Adrenal gland (tissue), 12 donors: Measurements from ENCODE around the gene KLHL26. TPM values are rescaled to one million over a fixed set of nuclear protein-coding genes. Genes with fewer than 3 reads are reported as not detected.

Experiments used
- DNase-seq, 7 donors: peaks; one replicate each; pipeline ENCODE4 v3.0.0-alpha.2; 2019 to 2020
- H3K27ac ChIP-seq, 5 donors: fragments of 200-600 bp; sonication (generic) in 4 of 5; 1 replicate in 3 of 5; 2 replicates in 2 of 5; pipeline versions ENCODE4 v1.5.1 to v1.8.0; 2016 to 2020; ENCODE audit warnings: mild to moderate bottlenecking in 1 of 5
- H3K27me3 ChIP-seq: fragments of 200-600 bp; 2 replicates; pipeline ENCODE4 v1.8.0; 2021
- H3K36me3 ChIP-seq, 2 donors: fragments of 200-600 bp; replicated peaks in 1 of 2; 1 replicate in 1 of 2; 2 replicates in 1 of 2; pipeline versions ENCODE4 v1.5.1 to v1.8.0; 2018 to 2022
- H3K4me1 ChIP-seq, 2 donors: fragments of 200-600 bp; replicated peaks in 1 of 2; 1 replicate in 1 of 2; 2 replicates in 1 of 2; pipeline versions ENCODE4 v1.5.1 to v1.8.0; 2018 to 2021
- H3K4me3 ChIP-seq, 4 donors: fragments of 200-600 bp; sonication (generic) in 3 of 4; one replicate each; pipeline ENCODE4 v1.5.1; 2016 to 2018
- H3K9me3 ChIP-seq, 3 donors: fragments of 200-600 bp; sonication (generic) in 1 of 3; replicated peaks in 1 of 3; 1 replicate in 2 of 3; 2 replicates in 1 of 3; pipeline versions ENCODE4 v1.5.1 to v1.8.0; 2016 to 2021
- POLR2A ChIP-seq, 2 donors: fragments of 450-650 bp; IDR thresholded peaks; one replicate each; pipeline ENCODE4 v1.6.1; 2017; ENCODE audit warnings: antibody characterized with exemption in 2 of 2, mild to moderate bottlenecking in 2 of 2, moderate library complexity in 1 of 2
- WGBS, 4 donors: extraction: QIAGEN DNeasy Blood & Tissue Kit in 2 of 4; methylation state at CpG; one replicate each; pipeline versions ENCODE4 v1.1.5 to v1.1.7; 2013 to 2017; 5-methylcytosine and 5-hydroxymethylcytosine counted together
- intact Hi-C, 2 donors: fragments of 100-400 bp; cut with DNase I; formaldehyde crosslinking; loops; one replicate each; pipeline versions ENCODE4 v1.14.1 to v1.15.0; 2022 to 2023
- polyA plus RNA-seq, 3 donors: library from polyadenylated mRNA; stranded (reverse); fragments of 200-250 nt in 2 of 3; fragments of 350-450 nt in 1 of 3; fragmentation: Illumina TruSeq in 1 of 3; extraction: RNeasy Lipid Tissue Mini Kit (QIAGEN cat#74804) in 1 of 3; gene quantifications; one replicate each; pipeline ENCODE4 v1.2.3, GENCODE V29; 2013 to 2014
- total RNA-seq, 9 donors: library from RNA; depleted of rRNA in 4 of 9; stranded (reverse); fragments of >200 nt in 4 of 9; fragments of 120-200 nt in 1 of 9; fragmentation: NEBNext Ultra II Directional in 1 of 9; extraction: Animal tissue kit (Norgen Biotek cat#: 25700) in 1 of 9; gene quantifications; one replicate each; pipeline versions ENCODE4 v1.1.0 to v1.2.4, GENCODE V29; 2013 to 2023
- TF ChIP-seq, protein P1 (sequence below), 6 experiments: fragments of 450-650 bp in 4 of 6; fragments of 200-600 bp in 2 of 6; sonication (generic) in 1 of 6; IDR thresholded peaks; 1 replicate in 5 of 6; 2 replicates in 1 of 6; pipeline versions ENCODE4 v1.5.1 to v1.8.0; 2016 to 2021; ENCODE audit warnings: antibody characterized with exemption in 6 of 6, mild to moderate bottlenecking in 2 of 6, moderate library complexity in 1 of 6
- donor health status: healthy with polysubstance abuse.
- donor health status: Bipolar disorder and iron deficiency.
- donor health status: DM: yes; HTN: yes; CAD: no.
- donor health status: DM: no; HTN: no; CAD: no.
- donor health status: DM: no; HTN: no; CAD: no.
- donor health status: DM: yes; HTN: yes; CAD: no.

Gene KLHL26
- total and polyA plus RNA-seq, 12 donors, result 1.4 to 15.2 (median 8.2) TPM

DNA sequence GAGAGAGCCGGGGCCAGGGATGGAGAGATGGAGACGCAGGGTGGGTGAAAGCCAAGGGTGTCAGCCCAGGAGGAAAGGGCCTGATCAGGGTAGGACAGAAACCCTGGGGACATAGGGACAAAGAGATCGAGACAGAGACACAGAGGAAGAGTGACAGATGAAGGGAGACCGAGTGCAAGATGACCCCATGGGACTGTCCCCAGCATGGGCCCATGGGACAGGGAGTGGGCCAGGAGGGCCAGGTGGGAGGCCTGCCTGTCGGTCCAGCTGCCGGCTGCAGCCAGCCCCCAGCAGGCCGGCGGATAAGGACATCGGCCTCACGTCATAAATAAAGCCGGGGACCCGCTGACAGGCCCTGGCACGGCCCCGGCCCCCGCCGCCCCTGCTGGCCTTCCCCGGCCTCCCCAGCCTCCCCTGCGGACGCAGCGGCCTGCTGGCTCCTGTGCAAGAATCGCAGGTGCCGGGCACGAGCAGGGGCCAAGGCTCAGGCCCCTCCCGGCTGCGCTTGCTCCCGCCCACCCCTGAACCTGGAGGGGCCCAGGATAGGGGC lies 41.9 kb upstream of the KLHL26 start:
- no peak for TF ChIP-seq POLR2A (IDR thresholded peaks at IDR 0.05)
- TF ChIP-seq, protein P1, sequence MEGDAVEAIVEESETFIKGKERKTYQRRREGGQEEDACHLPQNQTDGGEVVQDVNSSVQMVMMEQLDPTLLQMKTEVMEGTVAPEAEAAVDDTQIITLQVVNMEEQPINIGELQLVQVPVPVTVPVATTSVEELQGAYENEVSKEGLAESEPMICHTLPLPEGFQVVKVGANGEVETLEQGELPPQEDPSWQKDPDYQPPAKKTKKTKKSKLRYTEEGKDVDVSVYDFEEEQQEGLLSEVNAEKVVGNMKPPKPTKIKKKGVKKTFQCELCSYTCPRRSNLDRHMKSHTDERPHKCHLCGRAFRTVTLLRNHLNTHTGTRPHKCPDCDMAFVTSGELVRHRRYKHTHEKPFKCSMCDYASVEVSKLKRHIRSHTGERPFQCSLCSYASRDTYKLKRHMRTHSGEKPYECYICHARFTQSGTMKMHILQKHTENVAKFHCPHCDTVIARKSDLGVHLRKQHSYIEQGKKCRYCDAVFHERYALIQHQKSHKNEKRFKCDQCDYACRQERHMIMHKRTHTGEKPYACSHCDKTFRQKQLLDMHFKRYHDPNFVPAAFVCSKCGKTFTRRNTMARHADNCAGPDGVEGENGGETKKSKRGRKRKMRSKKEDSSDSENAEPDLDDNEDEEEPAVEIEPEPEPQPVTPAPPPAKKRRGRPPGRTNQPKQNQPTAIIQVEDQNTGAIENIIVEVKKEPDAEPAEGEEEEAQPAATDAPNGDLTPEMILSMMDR (IDR thresholded peaks at IDR 0.05), result no peak
- Histone ChIP-seq H3K36me3 (peaks cover 0 to 4% of the 10 kb centered on the region in 2 donors), H3K4me3 (no peak overlapping the region), H3K27me3 (no peaks in the 10 kb centered on the region), H3K9me3 (no peaks in the 10 kb centered on the region), H3K27ac (peak overlapping the region in 1 of 5 donors; percentile 38), H3K4me1 (peaks cover 0 to 24% of the 10 kb centered on the region in 2 donors)
- intact Hi-C loops, result loop anchor here (5.0 to 10.0 kb wide), 3 partner anchors 140 to 252 kb away; no protein-coding TSS in a partner anchor
- DNase-seq, result no peak
- WGBS, 4 donors, result 16 to 38% (median 33%) methylated on average over 14 to 26 of the region's 26 CpGs

- no peaks in the 10 kb centered on the region for H3K9me3 ChIP-seq
- no peak overlapping the region for H3K4me3 ChIP-seq
- peaks cover 0 to 4% of the 10 kb centered on the region in 2 donors for H3K36me3 ChIP-seq
- no peaks in the 10 kb centered on the region for H3K27me3 ChIP-seq
- H3K27ac ChIP-seq, result no peak overlapping the region
- intact Hi-C loops, result loop anchor here in 1 of 2 donors (10.0 kb wide), 2 partner anchors 141 to 249 kb away; no protein-coding TSS in a partner anchor
- WGBS, 4 donors, result 61 to 89% (median 78%) methylated on average over 5 to 6 of the region's 6 CpGs
- H3K4me1 ChIP-seq, result peaks cover 0 to 23% of the 10 kb centered on the region in 2 donors
- TF ChIP-seq POLR2A (IDR thresholded peaks at IDR 0.05), result no peak
- TF ChIP-seq, protein P1 (IDR thresholded peaks at IDR 0.05), result no peak
- DNase-seq, result no peak
Measured at GRCh38 chr19:18595475-18595874, 41.4 kb upstream of the KLHL26 start.

DNA sequence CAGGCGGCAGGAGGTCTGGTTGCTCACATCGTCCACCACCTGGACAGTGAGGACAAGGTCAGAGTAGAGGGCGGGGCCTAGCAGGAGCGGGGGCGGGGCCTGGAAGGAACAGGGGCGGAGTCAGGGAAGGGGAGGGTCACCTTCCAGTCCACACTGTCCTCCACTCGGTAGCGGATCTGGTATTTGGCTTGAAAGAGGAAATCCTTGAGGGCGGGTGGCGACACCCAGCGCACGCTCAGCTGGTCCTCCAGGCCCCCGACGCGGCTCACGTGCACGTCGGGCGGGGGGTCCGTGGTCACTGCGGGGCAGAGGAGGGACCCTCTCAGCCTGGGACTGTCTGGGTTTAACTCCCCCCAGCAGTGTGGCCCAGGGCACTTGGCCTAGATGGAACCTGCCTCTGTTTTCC lies 40.1 kb upstream of the KLHL26 start:
- 5 to 15% (median 6%) methylated on average over 16 to 21 of the region's 21 CpGs; no CpG with 5 or more reads in 1 of the 4 donors for WGBS, 4 donors
- Histone ChIP-seq H3K4me1 (peaks cover 0 to 23% of the 10 kb centered on the region in 2 donors), H3K36me3 (no peaks in the 10 kb centered on the region), H3K27ac (peak overlapping the region in 1 of 5 donors; percentile 29), H3K9me3 (no peaks in the 10 kb centered on the region), H3K4me3 (peak overlapping the region in 1 of 4 donors; percentile 26), H3K27me3 (no peaks in the 10 kb centered on the region)
- DNase-seq, result peak; percentile 81 to 91 (median 87)
- TF ChIP-seq, protein P1 (IDR thresholded peaks at IDR 0.05), result no peak
- TF ChIP-seq POLR2A (IDR thresholded peaks at IDR 0.05), result no peak
- intact Hi-C loops, result loop anchor here in 1 of 2 donors (10.0 kb wide), 2 partner anchors 142 to 248 kb away; no protein-coding TSS in a partner anchor

GRCh38 chr19:18597809-18598660 lies 38.8 kb upstream of the KLHL26 start:
- intact Hi-C loops, result loop anchor here in 1 of 2 donors (10.0 kb wide), 2 partner anchors 143 to 247 kb away; no protein-coding TSS in a partner anchor
- no peak for TF ChIP-seq POLR2A (IDR thresholded peaks at IDR 0.05)
- TF ChIP-seq, protein P1 (IDR thresholded peaks at IDR 0.05), result no peak
- 41 to 78% (median 48%) methylated on average over 8 to 25 of the region's 25 CpGs for WGBS, 4 donors
- Histone ChIP-seq H3K36me3 (no peaks in the 10 kb centered on the region), H3K4me1 (peaks cover 0 to 23% of the 10 kb centered on the region in 2 donors), H3K4me3 (no peak overlapping the region), H3K9me3 (no peaks in the 10 kb centered on the region), H3K27me3 (no peaks in the 10 kb centered on the region), H3K27ac (no peak overlapping the region)
- no peak for DNase-seq
